Esophagus squamous epithelium (tissue), 5 donors: ENCODE measurements around the gene PTPN13. TPM values are rescaled to one million over a fixed set of nuclear protein-coding genes. Genes with fewer than 3 reads are reported as not detected.

Experiments
- DNase-seq: peaks from one replicate; lab custom pipeline; 2025; lab: John Stamatoyannopoulos, UW
- H3K27ac ChIP-seq, 4 donors: fragments of 200-600 bp; sonication (generic); one replicate each; pipeline ENCODE4 v1.5.1; 2016 to 2019; ENCODE audit warnings: mild to moderate bottlenecking in 1 of 4
- H3K27me3 ChIP-seq, 4 donors: fragments of 200-600 bp; sonication (generic); 1 replicate in 3 of 4; 2 replicates in 1 of 4; pipeline versions ENCODE4 v1.5.1 to v1.6.0; 2017 to 2021; ENCODE audit warnings: antibody characterized with exemption in 1 of 4
- H3K36me3 ChIP-seq, 3 donors: fragments of 200-600 bp; sonication (generic); one replicate each; pipeline ENCODE4 v1.5.1; 2016 to 2019
- H3K4me1 ChIP-seq, 3 donors: fragments of 200-600 bp; sonication (generic); one replicate each; pipeline ENCODE4 v1.5.1; 2017 to 2019
- H3K4me3 ChIP-seq, 4 donors: fragments of 200-600 bp; sonication (generic); 1 replicate in 3 of 4; 2 replicates in 1 of 4; pipeline ENCODE4 v1.5.1; 2016 to 2019; ENCODE audit warnings: mild to moderate bottlenecking in 2 of 4, moderate library complexity in 1 of 4
- H3K9me3 ChIP-seq, 3 donors: fragments of 200-600 bp; sonication (generic); one replicate each; pipeline ENCODE4 v1.5.1; 2016 to 2019
- POLR2A ChIP-seq, 4 donors: fragments of 450-650 bp; IDR thresholded peaks; one replicate each; pipeline ENCODE4 v1.6.1; 2017; ENCODE audit warnings: antibody characterized with exemption in 4 of 4, mild to moderate bottlenecking in 4 of 4, moderate library complexity in 3 of 4
- WGBS, 2 donors: methylation state at CpG; one replicate each; pipeline ENCODE4 v1.1.5; 2018; 5-methylcytosine and 5-hydroxymethylcytosine counted together
- intact Hi-C: fragments of 100-400 bp; cut with DNase I; formaldehyde crosslinking; loops from one replicate; pipeline ENCODE4 v1.15.0; 2022
- total RNA-seq, 4 donors: library from RNA; depleted of rRNA; stranded (reverse); fragments of >200 nt; gene quantifications; one replicate each; pipeline ENCODE4 v1.1.0, GENCODE V29; 2016
- TF ChIP-seq, protein P1 (sequence below), 6 experiments: fragments of 450-650 bp in 4 of 6; fragments of 200-600 bp in 2 of 6; sonication (generic) in 2 of 6; IDR thresholded peaks; one replicate each; pipeline ENCODE4 v1.5.1; 2016 to 2019; ENCODE audit warnings: antibody characterized with exemption in 6 of 6, mild to moderate bottlenecking in 4 of 6, moderate library complexity in 4 of 6
- donor health status: DM: yes; HTN: yes; CAD: no.

The PTPN13 gene
- total RNA-seq, 4 donors from 2014 or later, result 44.8 to 94.9 (median 66.7) TPM

DNA sequence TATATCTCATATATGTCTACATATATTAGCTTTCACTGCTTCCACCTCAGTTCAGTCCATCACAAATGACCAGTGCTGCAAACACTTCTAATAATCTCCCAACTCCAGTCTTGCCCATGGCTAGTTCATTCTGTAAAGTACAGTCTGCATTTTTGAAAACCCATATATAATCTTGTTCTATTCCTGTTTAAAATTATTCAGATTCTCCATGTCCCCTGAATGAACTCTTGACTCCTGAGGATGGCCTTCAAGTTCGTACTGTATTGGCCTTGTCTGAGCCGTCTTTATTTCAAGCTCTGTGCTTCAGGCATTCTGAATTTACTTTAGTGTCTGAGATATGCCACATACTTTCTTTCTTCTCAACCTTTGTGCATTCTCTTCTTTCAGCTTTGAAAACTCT is 84.7 kb downstream of the PTPN13 start:
- intact Hi-C loops, result no loop called here
- 80 to 85% methylated on average over 2 of the region's 2 CpGs for WGBS, 2 donors

GRCh38 chr4:86679441-86679840 is 85.3 kb downstream of the PTPN13 start:
- no peak for DNase-seq
- 88 to 97% methylated on average over 2 of the region's 2 CpGs for WGBS, 2 donors
- Histone ChIP-seq H3K36me3 (peaks cover 0 to 10% (median 0%) of the 10 kb centered on the region in 3 donors), H3K4me3 (no peak overlapping the region), H3K27ac (no peak overlapping the region), H3K4me1 (peaks cover 0 to 21% (median 12%) of the 10 kb centered on the region in 3 donors), H3K9me3 (no peaks in the 10 kb centered on the region), H3K27me3 (no peaks in the 10 kb centered on the region)
- no peak for TF ChIP-seq POLR2A (IDR thresholded peaks at IDR 0.05)
- TF ChIP-seq, protein P1, sequence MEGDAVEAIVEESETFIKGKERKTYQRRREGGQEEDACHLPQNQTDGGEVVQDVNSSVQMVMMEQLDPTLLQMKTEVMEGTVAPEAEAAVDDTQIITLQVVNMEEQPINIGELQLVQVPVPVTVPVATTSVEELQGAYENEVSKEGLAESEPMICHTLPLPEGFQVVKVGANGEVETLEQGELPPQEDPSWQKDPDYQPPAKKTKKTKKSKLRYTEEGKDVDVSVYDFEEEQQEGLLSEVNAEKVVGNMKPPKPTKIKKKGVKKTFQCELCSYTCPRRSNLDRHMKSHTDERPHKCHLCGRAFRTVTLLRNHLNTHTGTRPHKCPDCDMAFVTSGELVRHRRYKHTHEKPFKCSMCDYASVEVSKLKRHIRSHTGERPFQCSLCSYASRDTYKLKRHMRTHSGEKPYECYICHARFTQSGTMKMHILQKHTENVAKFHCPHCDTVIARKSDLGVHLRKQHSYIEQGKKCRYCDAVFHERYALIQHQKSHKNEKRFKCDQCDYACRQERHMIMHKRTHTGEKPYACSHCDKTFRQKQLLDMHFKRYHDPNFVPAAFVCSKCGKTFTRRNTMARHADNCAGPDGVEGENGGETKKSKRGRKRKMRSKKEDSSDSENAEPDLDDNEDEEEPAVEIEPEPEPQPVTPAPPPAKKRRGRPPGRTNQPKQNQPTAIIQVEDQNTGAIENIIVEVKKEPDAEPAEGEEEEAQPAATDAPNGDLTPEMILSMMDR (IDR thresholded peaks at IDR 0.05), result no peak
- intact Hi-C loops, result no loop called here

More for the DNA sequence above, 84.7 kb downstream of the PTPN13 start:
- Histone ChIP-seq H3K9me3 (no peaks in the 10 kb centered on the region), H3K4me3 (no peak overlapping the region), H3K27me3 (no peaks in the 10 kb centered on the region), H3K36me3 (peaks cover 0 to 10% (median 0%) of the 10 kb centered on the region in 3 donors), H3K27ac (no peak overlapping the region), H3K4me1 (peaks cover 0 to 27% (median 12%) of the 10 kb centered on the region in 3 donors)
- TF ChIP-seq, protein P1 (IDR thresholded peaks at IDR 0.05), result no peak
- TF ChIP-seq POLR2A (IDR thresholded peaks at IDR 0.05), result no peak
- DNase-seq, result no peak

DNA sequence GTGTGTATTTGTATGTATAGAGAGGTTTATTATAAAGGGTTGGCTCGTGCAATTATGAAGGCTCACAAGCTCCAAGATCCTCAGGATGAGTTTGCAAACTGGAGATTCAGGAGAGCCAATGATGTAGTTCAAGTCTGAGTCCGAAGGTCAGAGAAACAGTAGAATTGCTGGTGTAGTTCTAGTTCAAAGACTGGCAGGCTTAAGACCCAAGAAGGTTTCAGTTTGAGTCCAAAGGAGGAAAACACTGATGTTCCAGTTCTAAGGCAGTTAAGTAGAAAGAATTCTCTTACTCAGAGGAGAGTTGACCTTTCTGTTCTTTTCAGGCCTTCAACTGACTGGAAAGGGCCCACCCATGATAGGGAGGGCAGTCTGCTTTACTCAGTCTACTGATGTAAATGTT is 89.1 kb downstream of the PTPN13 start:
- intact Hi-C loops, result no loop called here
- Histone ChIP-seq H3K27me3 (no peaks in the 10 kb centered on the region), H3K27ac (no peak overlapping the region), H3K4me3 (no peak overlapping the region), H3K4me1 (no peaks in the 10 kb centered on the region), H3K36me3 (peaks cover 0 to 10% (median 0%) of the 10 kb centered on the region in 3 donors), H3K9me3 (no peaks in the 10 kb centered on the region)
- no peak for TF ChIP-seq POLR2A (IDR thresholded peaks at IDR 0.05)
- TF ChIP-seq, protein P1 (IDR thresholded peaks at IDR 0.05), result no peak
- no peak for DNase-seq
- 93 to 95% methylated on average over 2 of the region's 2 CpGs for WGBS, 2 donors

GRCh38 chr4:86683983-86684382 is 89.9 kb downstream of the PTPN13 start:
- TF ChIP-seq, protein P1 (IDR thresholded peaks at IDR 0.05), result no peak
- TF ChIP-seq POLR2A (IDR thresholded peaks at IDR 0.05), result no peak
- no peak for DNase-seq
- intact Hi-C loops, result no loop called here
- Histone ChIP-seq H3K4me1 (no peaks in the 10 kb centered on the region), H3K36me3 (peaks cover 0 to 12% (median 0%) of the 10 kb centered on the region in 3 donors), H3K27me3 (no peaks in the 10 kb centered on the region), H3K9me3 (no peaks in the 10 kb centered on the region), H3K4me3 (no peak overlapping the region), H3K27ac (no peak overlapping the region)
- 73 to 86% methylated on average over 2 of the region's 2 CpGs for WGBS, 2 donors

- WGBS, 2 donors, result 45 to 47% methylated on average over 3 of the region's 3 CpGs
- no peak for DNase-seq
Measured at GRCh38 chr4:86685401-86685800, 91.3 kb downstream of the PTPN13 start.

More at GRCh38 chr4:86685401-86685800, 91.3 kb downstream of the PTPN13 start:
- Histone ChIP-seq H3K27ac (no peak overlapping the region), H3K4me1 (no peaks in the 10 kb centered on the region), H3K36me3 (peaks cover 0 to 26% (median 0%) of the 10 kb centered on the region in 3 donors), H3K9me3 (no peaks in the 10 kb centered on the region), H3K27me3 (no peaks in the 10 kb centered on the region), H3K4me3 (no peak overlapping the region)
- TF ChIP-seq POLR2A (IDR thresholded peaks at IDR 0.05), result no peak
- TF ChIP-seq, protein P1 (IDR thresholded peaks at IDR 0.05), result no peak
- intact Hi-C loops, result no loop called here
